Transverse colon (tissue), 4 donors: ENCODE results near the gene NELL2.

Experiments
- EP300 ChIP-seq: sonication (generic); formaldehyde crosslinking; IDR thresholded peaks from one replicate; pipeline ENCODE4 v1.6.1; 2017; ENCODE audit warnings: antibody characterized with exemption, low read depth
- POLR2A ChIP-seq: fragments of 450-650 bp; IDR thresholded peaks from one replicate; pipeline ENCODE4 v1.6.1; 2016; ENCODE audit warnings: antibody characterized with exemption, mild to moderate bottlenecking, moderate library complexity
- POLR2AphosphoS5 ChIP-seq, 3 donors: sonication (generic); formaldehyde crosslinking; IDR thresholded peaks; one replicate each; pipeline ENCODE4 v1.6.1; 2016; ENCODE audit warnings: antibody characterized with exemption in 3 of 3
- TF ChIP-seq, protein P1 (sequence below), 5 experiments: fragments of 200-600 bp in 3 of 5; fragments of 450-650 bp in 2 of 5; sonication (generic) in 3 of 5; IDR thresholded peaks; 1 replicate in 2 of 5; 2 replicates in 3 of 5; pipeline ENCODE4 v1.5.1; 2016 to 2017; ENCODE audit warnings: antibody characterized with exemption in 5 of 5, inconsistent platforms in 3 of 5, mild to moderate bottlenecking in 2 of 5, moderate library complexity in 1 of 5

DNA sequence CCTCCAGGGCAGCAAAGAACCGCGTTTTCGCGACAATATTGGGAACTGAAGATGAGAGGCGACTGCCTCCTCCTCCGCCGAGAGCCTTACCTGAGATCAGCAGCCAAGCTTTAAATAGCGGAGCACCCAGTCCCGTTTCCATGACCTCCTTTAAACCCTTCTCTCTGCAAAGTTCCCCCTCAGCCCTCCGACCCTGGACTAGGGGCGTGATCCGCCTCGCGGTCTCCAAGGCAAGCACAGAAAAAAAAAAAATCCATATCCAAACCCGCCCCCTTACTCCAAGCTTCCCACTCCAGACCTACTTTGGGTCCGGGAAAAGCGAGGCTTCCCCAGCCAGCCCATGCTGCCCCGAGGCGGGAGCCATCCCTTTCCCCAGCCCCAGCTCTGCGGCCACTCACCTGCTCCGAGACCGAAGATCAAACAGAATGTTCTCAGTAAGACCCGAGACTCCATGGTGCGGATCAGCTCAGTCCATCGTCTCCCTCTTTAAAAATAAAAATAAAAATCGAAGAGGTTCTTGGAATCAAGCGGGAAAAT, 630 bp downstream of the NELL2 start:
- TF ChIP-seq, protein P1, sequence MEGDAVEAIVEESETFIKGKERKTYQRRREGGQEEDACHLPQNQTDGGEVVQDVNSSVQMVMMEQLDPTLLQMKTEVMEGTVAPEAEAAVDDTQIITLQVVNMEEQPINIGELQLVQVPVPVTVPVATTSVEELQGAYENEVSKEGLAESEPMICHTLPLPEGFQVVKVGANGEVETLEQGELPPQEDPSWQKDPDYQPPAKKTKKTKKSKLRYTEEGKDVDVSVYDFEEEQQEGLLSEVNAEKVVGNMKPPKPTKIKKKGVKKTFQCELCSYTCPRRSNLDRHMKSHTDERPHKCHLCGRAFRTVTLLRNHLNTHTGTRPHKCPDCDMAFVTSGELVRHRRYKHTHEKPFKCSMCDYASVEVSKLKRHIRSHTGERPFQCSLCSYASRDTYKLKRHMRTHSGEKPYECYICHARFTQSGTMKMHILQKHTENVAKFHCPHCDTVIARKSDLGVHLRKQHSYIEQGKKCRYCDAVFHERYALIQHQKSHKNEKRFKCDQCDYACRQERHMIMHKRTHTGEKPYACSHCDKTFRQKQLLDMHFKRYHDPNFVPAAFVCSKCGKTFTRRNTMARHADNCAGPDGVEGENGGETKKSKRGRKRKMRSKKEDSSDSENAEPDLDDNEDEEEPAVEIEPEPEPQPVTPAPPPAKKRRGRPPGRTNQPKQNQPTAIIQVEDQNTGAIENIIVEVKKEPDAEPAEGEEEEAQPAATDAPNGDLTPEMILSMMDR (IDR thresholded peaks at IDR 0.05) = no peak
- TF ChIP-seq POLR2AphosphoS5 (IDR thresholded peaks at IDR 0.05) (no peak), POLR2A (no peak), EP300 (no peak)
